K562 (cell line): ENCODE measurements around the gene ACY1. TPM values are rescaled to one million over a fixed set of nuclear protein-coding genes. Genes with fewer than 3 reads are reported as not detected.

Experiments
- BHLHE40 ChIP-seq: IDR thresholded peaks from 2 replicates; pipeline ENCODE4 v1.6.1; 2011; ENCODE audit warnings: low read length, improper control_type of control experiment
- ETV5 ChIP-seq: sonication (generic); formaldehyde crosslinking; IDR thresholded peaks from 2 replicates; pipeline ENCODE4 v1.4.0; 2020; ENCODE audit warnings: low read depth, mild to moderate bottlenecking, missing genetic modification reagents
- HCFC1 ChIP-seq: IDR thresholded peaks from 2 replicates; pipeline ENCODE4 v1.6.1; 2012; ENCODE audit warnings: low read depth, low read length, improper control_type of control experiment
- HDAC2 ChIP-seq: fragments of 450-650 bp; IDR thresholded peaks from 2 replicates; pipeline ENCODE4 v1.6.1; 2016; ENCODE audit warnings: mild to moderate bottlenecking
- IRF2 ChIP-seq: sonication (generic); formaldehyde crosslinking; IDR thresholded peaks from 2 replicates; pipeline ENCODE4 v1.8.1; 2022; ENCODE audit warnings: mild to moderate bottlenecking, missing genetic modification reagents
- KLF13 ChIP-seq: fragments of 450-650 bp; IDR thresholded peaks from 2 replicates; pipeline ENCODE4 v1.6.1; 2016; ENCODE audit warnings: missing genetic modification characterization, low read depth, mild to moderate bottlenecking, missing compliant biosample characterization, moderate library complexity, borderline replicate concordance
- LEF1 ChIP-seq: fragments of 450-650 bp; IDR thresholded peaks from 2 replicates; pipeline ENCODE4 v1.6.1; 2016; ENCODE audit warnings: mild to moderate bottlenecking
- NCOA6 ChIP-seq: fragments of 450-650 bp; IDR thresholded peaks from 2 replicates; pipeline ENCODE4 v1.6.1; 2017; ENCODE audit warnings: mild to moderate bottlenecking
- NFIC ChIP-seq: fragments of 450-650 bp; IDR thresholded peaks from 2 replicates; pipeline ENCODE4 v1.6.1; 2017; ENCODE audit warnings: mild to moderate bottlenecking, inconsistent platforms
- PRMT5 ChIP-seq: sonication (generic); formaldehyde crosslinking; IDR thresholded peaks from 2 replicates; pipeline ENCODE4 v1.5.0; 2020; ENCODE audit warnings: missing genetic modification reagents
- PYGO2 ChIP-seq: fragments of 450-650 bp; IDR thresholded peaks from 2 replicates; pipeline ENCODE4 v1.6.1; 2016; ENCODE audit warnings: mild to moderate bottlenecking, missing genetic modification characterization, moderate library complexity, missing compliant biosample characterization
- RAD21 ChIP-seq, 2 experiments: fragments of 250-450 bp in 1 of 2; fragments of 450-650 bp in 1 of 2; sonication (Bioruptor Pico) in 1 of 2; formaldehyde crosslinking in 1 of 2; IDR thresholded peaks in 1 of 2; conservative IDR thresholded peaks in 1 of 2; 2 replicates each; pipeline versions ENCODE4 v1.4.0 to v1.8.0; 2020 to 2022; ENCODE audit warnings: mild to moderate bottlenecking in 2 of 2, moderate library complexity in 1 of 2
- SAP30 ChIP-seq: fragments of 200-600 bp; sonication (generic); IDR thresholded peaks from 2 replicates; pipeline ENCODE4 v1.6.1; 2012; ENCODE audit warnings: borderline replicate concordance, low read depth, mild to moderate bottlenecking, moderate library complexity, low read length, control low read depth, inconsistent platforms; ENCODE audit not compliant: insufficient read depth, poor library complexity, severe bottlenecking
- SMARCA4 ChIP-seq: fragments of 450-650 bp; IDR thresholded peaks from 2 replicates; pipeline ENCODE4 v1.6.1; 2016
- SP2 ChIP-seq: IDR thresholded peaks from 2 replicates; pipeline ENCODE4 v1.6.1; 2011; ENCODE audit warnings: mild to moderate bottlenecking, low read depth, low read length, moderate library complexity; ENCODE audit not compliant: poor library complexity, severe bottlenecking; ENCODE audit errors: extremely low read depth
- XRCC5 ChIP-seq: fragments of 200-400 bp; formaldehyde crosslinking; IDR thresholded peaks from 2 replicates; pipeline ENCODE4 v1.6.1; 2017; ENCODE audit warnings: low read depth, mild to moderate bottlenecking, low read length
- ZNF253 ChIP-seq: fragments of 250-450 bp; sonication (Bioruptor Pico); conservative IDR thresholded peaks from 2 replicates; pipeline ENCODE4 v1.6.1; 2021; ENCODE audit warnings: mild to moderate bottlenecking
- ZNF263 ChIP-seq: sonication (generic); formaldehyde crosslinking; IDR thresholded peaks from 2 replicates; pipeline ENCODE4 v1.8.0; 2022; ENCODE audit warnings: mild to moderate bottlenecking, missing genetic modification reagents, borderline replicate concordance
- ZNF277 ChIP-seq: fragments of 250-450 bp; sonication (Bioruptor Pico); IDR thresholded peaks from 2 replicates; pipeline ENCODE4 v1.8.0; 2022; ENCODE audit warnings: inconsistent platforms, mild to moderate bottlenecking, moderate library complexity, borderline replicate concordance
- polyA plus RNA-seq, 8 experiments: library from polyadenylated mRNA; depleted of rRNA in 4 of 8; stranded (reverse) in 5 of 8; unstranded in 3 of 8; fragments of >200 nt; fragmentation: Nextera tagmentation in 2 of 8; fragmentation: Illumina TruSeq in 1 of 8; extraction: Ambion mirVana in 2 of 8; extraction: Trizol in 1 of 8; gene quantifications; 2 replicates each; pipeline versions ENCODE4 v1.2.1 to v1.2.3, GENCODE V29; 2011 to 2014; ENCODE audit warnings: inconsistent platforms in 1 of 8, missing spikeins in 1 of 8
- total RNA-seq, 7 experiments: library from RNA; depleted of rRNA in 6 of 7; stranded (reverse); fragments of >200 nt in 6 of 7; fragmentation: Illumina TruSeq in 2 of 7; extraction: Trizol in 2 of 7; gene quantifications; 2 replicates each; pipeline versions ENCODE4 v1.2.1 to v1.2.3, GENCODE V29; 2011 to 2021; ENCODE audit warnings: low replicate concordance in 1 of 7
- TF ChIP-seq, protein P1 (sequence below): IDR thresholded peaks from 2 replicates; pipeline ENCODE4 v1.6.1; 2011; ENCODE audit warnings: borderline replicate concordance, low read depth, mild to moderate bottlenecking, moderate library complexity, low read length; ENCODE audit not compliant: insufficient read depth, poor library complexity, severe bottlenecking
- TF ChIP-seq, protein P2 (sequence below): fragments of 450-650 bp; IDR thresholded peaks from 2 replicates; pipeline ENCODE4 v1.6.1; 2017; ENCODE audit warnings: antibody characterized with exemption

ACY1 gene
- total and polyA plus RNA-seq, 9 of the 15 experiments (the other 6 are each of a cell fraction or from before 2014, with no cell fraction given), result 70.7 to 195 (median 123) TPM

GRCh38 chr3:51941798-51942602 lies 41.3 kb upstream of the ACY1 start, which contains the start of the genes PARP3 and RRP9 (continued):
- TF ChIP-seq RAD21 (CRISPR knock-in tag; conservative IDR thresholded peaks at IDR 0.05 in 1 of 2, IDR thresholded peaks at IDR 0.05 in 1 of 2) (peak; percentile 84 to 88), HDAC2 (peak; percentile 75; the same call in 1 of the 2 replicates), PYGO2 (tag) (no peak), SMARCA4 (no peak), KLF13 (no peak), SAP30 (peak; percentile 97), XRCC5 (peak; percentile 83), NFIC (no peak), PRMT5 (CRISPR knock-in tag) (no peak), ZNF277 (no peak), BHLHE40 (peak; percentile 82), ZNF253 (CRISPR knock-in tag) (no peak), HCFC1 (peak; percentile 48), SP2 (peak; percentile 43), LEF1 (no peak), IRF2 (CRISPR knock-in tag) (no peak), NCOA6 (no peak), ZNF263 (CRISPR knock-in tag) (peak; percentile 32; the same call in 1 of the 2 replicates), ETV5 (CRISPR knock-in tag) (peak; percentile 71; the same call in 1 of the 2 replicates)
- TF ChIP-seq, protein P1, sequence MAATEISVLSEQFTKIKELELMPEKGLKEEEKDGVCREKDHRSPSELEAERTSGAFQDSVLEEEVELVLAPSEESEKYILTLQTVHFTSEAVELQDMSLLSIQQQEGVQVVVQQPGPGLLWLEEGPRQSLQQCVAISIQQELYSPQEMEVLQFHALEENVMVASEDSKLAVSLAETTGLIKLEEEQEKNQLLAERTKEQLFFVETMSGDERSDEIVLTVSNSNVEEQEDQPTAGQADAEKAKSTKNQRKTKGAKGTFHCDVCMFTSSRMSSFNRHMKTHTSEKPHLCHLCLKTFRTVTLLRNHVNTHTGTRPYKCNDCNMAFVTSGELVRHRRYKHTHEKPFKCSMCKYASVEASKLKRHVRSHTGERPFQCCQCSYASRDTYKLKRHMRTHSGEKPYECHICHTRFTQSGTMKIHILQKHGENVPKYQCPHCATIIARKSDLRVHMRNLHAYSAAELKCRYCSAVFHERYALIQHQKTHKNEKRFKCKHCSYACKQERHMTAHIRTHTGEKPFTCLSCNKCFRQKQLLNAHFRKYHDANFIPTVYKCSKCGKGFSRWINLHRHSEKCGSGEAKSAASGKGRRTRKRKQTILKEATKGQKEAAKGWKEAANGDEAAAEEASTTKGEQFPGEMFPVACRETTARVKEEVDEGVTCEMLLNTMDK, result peak; percentile 72
- TF ChIP-seq, protein P2, sequence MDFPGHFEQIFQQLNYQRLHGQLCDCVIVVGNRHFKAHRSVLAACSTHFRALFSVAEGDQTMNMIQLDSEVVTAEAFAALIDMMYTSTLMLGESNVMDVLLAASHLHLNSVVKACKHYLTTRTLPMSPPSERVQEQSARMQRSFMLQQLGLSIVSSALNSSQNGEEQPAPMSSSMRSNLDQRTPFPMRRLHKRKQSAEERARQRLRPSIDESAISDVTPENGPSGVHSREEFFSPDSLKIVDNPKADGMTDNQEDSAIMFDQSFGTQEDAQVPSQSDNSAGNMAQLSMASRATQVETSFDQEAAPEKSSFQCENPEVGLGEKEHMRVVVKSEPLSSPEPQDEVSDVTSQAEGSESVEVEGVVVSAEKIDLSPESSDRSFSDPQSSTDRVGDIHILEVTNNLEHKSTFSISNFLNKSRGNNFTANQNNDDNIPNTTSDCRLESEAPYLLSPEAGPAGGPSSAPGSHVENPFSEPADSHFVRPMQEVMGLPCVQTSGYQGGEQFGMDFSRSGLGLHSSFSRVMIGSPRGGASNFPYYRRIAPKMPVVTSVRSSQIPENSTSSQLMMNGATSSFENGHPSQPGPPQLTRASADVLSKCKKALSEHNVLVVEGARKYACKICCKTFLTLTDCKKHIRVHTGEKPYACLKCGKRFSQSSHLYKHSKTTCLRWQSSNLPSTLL, result no peak
